Lower leg skin (tissue), 4 donors: Measurements from ENCODE around the gene SLC9B2. TPM values are rescaled to one million over a fixed set of nuclear protein-coding genes. Genes with fewer than 3 reads are reported as not detected.
A peak's percentile ranks its signal among the peaks of the same experiment; 100 is the strongest.

Experiments
- DNase-seq, 2 donors: peaks; one replicate each; pipeline ENCODE4 v3.0.0-alpha.2; 2019; ENCODE audit warnings: low spot score in 2 of 2
- H3K4me3 ChIP-seq: fragments of 200-600 bp; sonication (generic); 2 replicates; pipeline ENCODE4 v1.5.1; 2017; ENCODE audit warnings: mild to moderate bottlenecking, low read depth; ENCODE audit not compliant: poor library complexity, severe bottlenecking
- CTCF ChIP-seq, 3 donors: fragments of 450-650 bp; IDR thresholded peaks; one replicate each; pipeline ENCODE4 v1.5.1; 2016; ENCODE audit warnings: antibody characterized with exemption in 3 of 3, mild to moderate bottlenecking in 3 of 3, moderate library complexity in 2 of 3
- POLR2A ChIP-seq, 2 donors: fragments of 450-650 bp; IDR thresholded peaks; one replicate each; pipeline ENCODE4 v1.6.1; 2016 to 2017; ENCODE audit warnings: antibody characterized with exemption in 2 of 2, mild to moderate bottlenecking in 1 of 2, moderate library complexity in 1 of 2
- WGBS, 2 donors: methylation state at CpG; one replicate each; pipeline ENCODE4 v1.1.5; 2018; 5-methylcytosine and 5-hydroxymethylcytosine counted together
- intact Hi-C: fragments of 100-400 bp; cut with DNase I; formaldehyde crosslinking; loops from one replicate; pipeline ENCODE4 v1.15.0; 2023; ENCODE audit warnings: low total_unique reads
- total RNA-seq, 4 donors: library from RNA; depleted of rRNA; stranded (reverse); fragments of >200 nt; gene quantifications; one replicate each; pipeline ENCODE4 v1.1.0, GENCODE V29; 2016

Gene SLC9B2
- total RNA-seq, 4 donors from 2014 or later, result 1.3 to 4.3 (median 2.8) TPM

DNA sequence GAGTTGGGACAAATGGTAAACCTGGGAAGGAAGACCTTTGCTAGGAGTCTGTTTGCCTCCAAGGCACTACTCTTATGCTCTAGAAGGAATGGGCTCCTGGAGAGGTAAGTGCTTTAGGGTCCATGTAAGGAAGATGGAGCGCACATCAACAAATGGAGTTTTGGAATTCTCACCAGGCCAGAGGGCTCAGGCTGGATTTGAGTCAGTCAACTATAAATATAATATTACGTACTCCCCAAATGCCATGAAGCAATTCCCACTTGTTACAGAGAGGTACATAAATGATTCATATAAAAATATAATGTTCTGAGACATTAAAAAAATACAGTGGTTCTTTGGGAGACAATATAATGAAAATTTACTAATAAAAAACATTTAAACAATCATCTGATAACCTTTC, 55.4 kb downstream of the SLC9B2 start:
- TF ChIP-seq POLR2A (IDR thresholded peaks at IDR 0.05) (no peak), CTCF (IDR thresholded peaks at IDR 0.05) (no peak)
- no peak overlapping the region for H3K4me3 ChIP-seq
- DNase-seq, result no peak
- 94 to 98% methylated on average over 2 of the region's 2 CpGs for WGBS, 2 donors
- intact Hi-C loops, result no loop called here

DNA sequence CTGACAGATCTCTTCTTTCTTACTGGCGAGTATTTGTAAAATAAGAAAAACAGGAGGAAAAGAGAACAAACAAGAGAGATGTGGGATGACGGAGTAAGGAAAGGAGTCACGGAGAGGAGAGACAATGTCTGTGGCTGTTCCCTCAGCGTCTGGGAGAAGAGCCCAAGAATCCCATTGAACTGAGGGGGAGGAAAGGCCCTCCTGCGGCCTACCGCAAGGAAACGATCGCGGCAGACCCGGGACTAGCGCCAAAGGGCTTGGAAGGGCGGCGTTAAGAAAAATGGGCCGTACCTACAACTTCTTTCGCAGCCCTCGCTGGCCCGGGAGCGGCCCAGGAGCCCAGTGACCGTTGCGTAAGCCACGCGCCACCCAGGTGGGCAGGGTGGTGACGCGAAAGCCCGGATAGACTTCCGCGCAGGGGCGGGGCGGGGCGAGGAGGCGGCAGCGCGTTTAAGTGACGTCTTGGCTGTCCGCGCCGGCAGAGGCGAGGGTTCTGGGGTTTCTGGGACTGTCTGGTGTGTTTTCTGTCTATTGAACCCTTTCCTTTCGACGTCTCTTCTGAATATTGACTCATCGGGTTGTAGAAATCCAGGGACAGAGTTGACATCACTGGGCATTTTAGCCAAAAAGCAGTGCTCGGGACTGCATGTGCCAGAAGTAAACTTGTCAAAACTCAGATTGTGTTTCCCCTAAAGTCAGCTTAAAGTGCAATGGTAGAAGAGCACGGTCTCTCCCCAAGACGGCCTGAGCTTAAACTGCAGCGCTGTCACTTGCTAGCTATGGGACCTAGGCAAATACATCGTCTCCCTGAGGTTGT, 57.0 kb downstream of the SLC9B2 start, which contains the start of gene SLC9B1:
SLC9B1 (minus strand) TSS at position 398 of the 817 bp plus-strand sequence. CDS start 27,994 bp downstream, outside the sequence.
- TF ChIP-seq POLR2A (IDR thresholded peaks at IDR 0.05) (peak in 1 of 2 donors; percentile 44), CTCF (IDR thresholded peaks at IDR 0.05) (no peak)
- H3K4me3 ChIP-seq, result peak within 1 kb of the TSS; percentile 28
- peak; percentile 95 to 99 for DNase-seq
- 2% methylated on average over 45 to 46 of the region's 46 CpGs for WGBS, 2 donors
- intact Hi-C loops, result loop anchor here (10.0 kb wide), 3 partner anchors 75 to 575 kb away; partner anchors contain the start of gene BDH2

DNA sequence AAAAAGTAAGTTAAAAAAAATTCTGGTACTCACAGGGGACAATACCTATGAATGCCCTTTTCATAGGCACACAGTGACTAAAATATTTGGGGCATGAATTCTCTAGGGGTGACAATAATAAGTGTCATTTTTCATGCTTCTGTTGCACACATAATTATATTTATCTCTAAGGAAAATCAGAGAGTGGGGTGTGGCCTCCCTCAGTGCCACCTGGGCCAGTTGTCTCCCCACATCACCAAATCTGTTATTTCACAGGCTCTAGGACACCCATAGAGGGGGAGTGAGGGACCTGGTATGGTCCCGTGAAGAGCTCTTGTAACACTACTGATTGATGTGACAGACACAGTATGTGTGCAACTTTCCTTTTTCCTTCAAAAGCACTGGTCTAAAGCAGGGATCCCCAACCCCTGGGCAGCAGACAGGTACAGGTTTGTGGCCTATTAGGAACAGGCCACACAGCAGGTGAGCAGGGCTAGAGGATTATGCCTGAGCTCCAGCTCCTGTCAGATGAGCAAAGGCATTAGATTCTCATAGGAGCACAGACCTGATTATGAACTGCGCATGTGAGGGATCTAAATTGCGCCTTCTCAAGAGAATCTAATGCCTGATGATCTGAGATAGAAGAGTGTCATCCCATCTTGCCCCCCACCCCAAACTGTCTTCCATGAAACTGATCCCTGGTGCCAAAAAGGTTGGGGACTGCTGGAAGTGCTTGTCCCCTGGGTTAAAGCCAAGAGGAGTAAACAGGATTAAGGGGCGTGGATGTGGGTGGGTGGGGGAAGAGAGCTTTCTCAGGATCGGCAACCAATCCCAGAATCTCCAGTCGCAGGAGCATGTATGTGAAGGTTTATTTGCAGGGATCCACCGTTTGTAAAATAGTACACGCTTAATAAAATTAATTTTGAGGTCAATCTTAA, 57.9 kb downstream of the SLC9B2 start:
- no peak for DNase-seq
- H3K4me3 ChIP-seq, result peak overlapping the region; percentile 18
- intact Hi-C loops, result loop anchor here (10.0 kb wide), 3 partner anchors 76 to 574 kb away; partner anchors contain the start of gene BDH2
- WGBS, 2 donors, result 37 to 39% methylated on average over 8 of the region's 8 CpGs
- no peak for TF ChIP-seq POLR2A (IDR thresholded peaks at IDR 0.05)
- TF ChIP-seq CTCF (IDR thresholded peaks at IDR 0.05), result no peak

GRCh38 chr4:103012551-103012950, 64.0 kb downstream of the SLC9B2 start:
- TF ChIP-seq POLR2A (IDR thresholded peaks at IDR 0.05) (no peak), CTCF (IDR thresholded peaks at IDR 0.05) (no peak)
- no peak overlapping the region for H3K4me3 ChIP-seq
- no peak for DNase-seq
- intact Hi-C loops, result loop anchor here (5.0 to 10.0 kb wide), 4 partner anchors 82 to 568 kb away; partner anchors contain the start of gene BDH2

- no peak for DNase-seq
- WGBS, 2 donors, result 38 to 50% methylated on average over 1 of the region's 1 CpG
- no peak for TF ChIP-seq CTCF (IDR thresholded peaks at IDR 0.05)
- no peak for TF ChIP-seq POLR2A (IDR thresholded peaks at IDR 0.05)
- intact Hi-C loops, result loop anchor here (5.0 to 10.0 kb wide), 4 partner anchors 83 to 567 kb away; partner anchors contain the start of gene BDH2
- no peak overlapping the region for H3K4me3 ChIP-seq
Observed at GRCh38 chr4:103012060-103012459, 64.5 kb downstream of the SLC9B2 start.
